Body of pancreas (tissue), 4 donors: ENCODE data around the gene RNF14.

ENCODE experiments used
- CTCF ChIP-seq, 7 experiments: fragments of 450-650 bp in 4 of 7; fragments of 200-600 bp in 3 of 7; sonication (generic) in 3 of 7; IDR thresholded peaks; one replicate each; pipeline ENCODE4 v1.5.1; 2016 to 2019; ENCODE audit warnings: antibody characterized with exemption in 7 of 7
- POLR2A ChIP-seq, 3 donors: fragments of 450-650 bp; IDR thresholded peaks; one replicate each; pipeline ENCODE4 v1.6.1; 2016; ENCODE audit warnings: antibody characterized with exemption in 3 of 3, mild to moderate bottlenecking in 2 of 3

GRCh38 chr5:141948812-141949211 is 20.1 kb upstream of the RNF14 start:
- TF ChIP-seq CTCF (IDR thresholded peaks at IDR 0.05) (no peak), POLR2A (IDR thresholded peaks at IDR 0.05) (no peak)
